ENCODE measurements around the gene KRTAP10-6.
"Not testable (repeated sequence)": the region's sequence is repeated elsewhere in the genome, so short reads cannot be mapped to it uniquely, and the experiment has no call there.

Gene KRTAP10-6

GRCh38 chr21:44557491-44558328 is 34.6 kb downstream of the KRTAP10-6 start:
- DNase-seq, result no peak
- TF ChIP-seq GATA1 (IDR thresholded peaks at IDR 0.05; ENCODE audit: low read depth, low read length) (no peak), POLR2A (IDR thresholded peaks at IDR 0.05; ENCODE audit: low read length) (no peak)

- TF ChIP-seq GATA1 (IDR thresholded peaks at IDR 0.05; ENCODE audit: low read depth, low read length) (no peak), POLR2A (IDR thresholded peaks at IDR 0.05; ENCODE audit: low read length) (no peak)
- DNase-seq, result no peak
These were observed 35.4 kb downstream of the KRTAP10-6 start for GRCh38 chr21:44556879-44557278.

GRCh38 chr21:44555200-44555875 is 37.0 kb downstream of the KRTAP10-6 start:
- no peak for DNase-seq

GRCh38 chr21:44552681-44553080 is 39.6 kb downstream of the KRTAP10-6 start:
- DNase-seq, result no peak
- TF ChIP-seq POLR2A (IDR thresholded peaks at IDR 0.05; ENCODE audit: low read length), result no peak
- TF ChIP-seq GATA1 (IDR thresholded peaks at IDR 0.05; ENCODE audit: low read depth, low read length), result no peak

More at GRCh38 chr21:44555200-44555875, 37.0 kb downstream of the KRTAP10-6 start:
- TF ChIP-seq GATA1 (IDR thresholded peaks at IDR 0.05; ENCODE audit: low read depth, low read length), result no peak
- TF ChIP-seq POLR2A (IDR thresholded peaks at IDR 0.05; ENCODE audit: low read length), result no peak

- TF ChIP-seq GATA1 (IDR thresholded peaks at IDR 0.05; ENCODE audit: low read depth, low read length) (no peak), POLR2A (IDR thresholded peaks at IDR 0.05; ENCODE audit: low read length) (no peak)
- no peak for DNase-seq
These were observed 40.2 kb downstream of the KRTAP10-6 start for GRCh38 chr21:44552136-44552535.

GRCh38 chr21:44551340-44551961 is 40.9 kb downstream of the KRTAP10-6 start, which contains the start of gene KRTAP10-2:
TSS of gene KRTAP10-2 (minus strand) at chr21:44551505. CDS start at chr21:44551458, 47 bp downstream.
- TF ChIP-seq POLR2A (IDR thresholded peaks at IDR 0.05; ENCODE audit: low read length) (no peak), GATA1 (IDR thresholded peaks at IDR 0.05; ENCODE audit: low read depth, low read length) (no peak)
- DNase-seq, result no peak

GRCh38 chr21:44550807-44551206 is 41.5 kb downstream of the KRTAP10-6 start:
- DNase-seq, result no peak

GRCh38 chr21:44550285-44550684 is 42.0 kb downstream of the KRTAP10-6 start:
- not testable (repeated sequence) for DNase-seq

More at GRCh38 chr21:44550807-44551206, 41.5 kb downstream of the KRTAP10-6 start:
- TF ChIP-seq GATA1 (IDR thresholded peaks at IDR 0.05; ENCODE audit: low read depth, low read length), result no peak
- no peak for TF ChIP-seq POLR2A (IDR thresholded peaks at IDR 0.05; ENCODE audit: low read length)

GRCh38 chr21:44549525-44550211 is 42.6 kb downstream of the KRTAP10-6 start:
- DNase-seq, result no peak
- TF ChIP-seq GATA1 (IDR thresholded peaks at IDR 0.05; ENCODE audit: low read depth, low read length) (no peak), POLR2A (IDR thresholded peaks at IDR 0.05; ENCODE audit: low read length) (no peak)

- DNase-seq, result no peak
- TF ChIP-seq POLR2A (IDR thresholded peaks at IDR 0.05; ENCODE audit: low read length), result no peak
- TF ChIP-seq GATA1 (IDR thresholded peaks at IDR 0.05; ENCODE audit: low read depth, low read length), result no peak
These were observed 43.4 kb downstream of the KRTAP10-6 start for GRCh38 chr21:44548922-44549321.

- TF ChIP-seq POLR2A (IDR thresholded peaks at IDR 0.05; ENCODE audit: low read length), result no peak
- TF ChIP-seq GATA1 (IDR thresholded peaks at IDR 0.05; ENCODE audit: low read depth, low read length), result no peak
- no peak for DNase-seq
These were observed 43.9 kb downstream of the KRTAP10-6 start for GRCh38 chr21:44548381-44548780.

GRCh38 chr21:44547656-44548331 is 44.5 kb downstream of the KRTAP10-6 start:
- TF ChIP-seq GATA1 (IDR thresholded peaks at IDR 0.05; ENCODE audit: low read depth, low read length), result no peak
- no peak for TF ChIP-seq POLR2A (IDR thresholded peaks at IDR 0.05; ENCODE audit: low read length)
- no peak for DNase-seq

GRCh38 chr21:44544566-44544965 is 47.7 kb downstream of the KRTAP10-6 start:
- no peak for TF ChIP-seq POLR2A (IDR thresholded peaks at IDR 0.05; ENCODE audit: low read length)
- DNase-seq, result no peak

Measured in erythroblast (primary cell).